PC-9 (cell line): ENCODE results near the gene GAPDH. TPM values are rescaled to one million over a fixed set of nuclear protein-coding genes. Genes with fewer than 3 reads are reported as not detected.

Experiments used
- BruUV-seq: library from RNA; stranded (reverse); fragments of 400-500 nt; replicated peaks from 2 replicates; lab custom pipeline; 2021; lab: Mats Ljungman, UMichigan
- CTCF ChIA-PET: fragments of 300-600 bp; sonication (Branson Sonifier 250); formaldehyde crosslinking; loops from one replicate; lab custom pipeline; 2022; ENCODE audit warnings: antibody characterized with exemption; lab: Charles Lee
- POLR2A ChIA-PET: fragments of 300-600 bp; sonication (Branson Sonifier 250); formaldehyde crosslinking; loops from one replicate; lab custom pipeline; 2022; ENCODE audit warnings: antibody characterized with exemption; ENCODE audit not compliant: unreplicated experiment; lab: Charles Lee
- DNase-seq, 2 experiments: peaks; one replicate each; pipeline versions ENCODE4 v3.0.0 to v3.0.0-alpha.2; 2015 to 2022; ENCODE audit warnings: mixed read lengths in 1 of 2
- H2AFZ ChIP-seq: fragments of 200-600 bp; sonication (generic); 2 replicates; pipeline ENCODE4 v1.8.1; 2017; ENCODE audit warnings: antibody characterized with exemption
- H3F3A ChIP-seq: fragments of 200-600 bp; sonication (generic); 2 replicates; pipeline ENCODE4 v1.8.1; 2017; ENCODE audit warnings: antibody characterized with exemption, mild to moderate bottlenecking, low read depth; ENCODE audit not compliant: insufficient read depth
- H3K27ac ChIP-seq: fragments of 200-600 bp; sonication (generic); 2 replicates; pipeline ENCODE4 v1.6.1; 2016; ENCODE audit warnings: mixed run types
- H3K27me3 ChIP-seq: fragments of 200-600 bp; sonication (generic); 2 replicates; pipeline ENCODE4 v1.6.1; 2016; ENCODE audit warnings: low read depth, mixed run types; ENCODE audit not compliant: insufficient read depth
- H3K36me3 ChIP-seq: fragments of 200-600 bp; sonication (generic); 2 replicates; pipeline ENCODE4 v1.6.1; 2016; ENCODE audit warnings: low read depth, mixed run types
- H3K4me1 ChIP-seq: fragments of 200-600 bp; sonication (generic); replicated peaks from 2 replicates; pipeline ENCODE4 v1.6.1; 2016; ENCODE audit warnings: mixed run types; ENCODE audit not compliant: insufficient read depth
- H3K4me2 ChIP-seq: fragments of 200-600 bp; sonication (generic); 2 replicates; pipeline ENCODE4 v1.6.1; 2017; ENCODE audit warnings: mixed run types
- H3K4me3 ChIP-seq: fragments of 200-600 bp; sonication (generic); 2 replicates; pipeline ENCODE4 v1.6.1; 2016; ENCODE audit warnings: mixed run types
- H3K79me2 ChIP-seq: fragments of 200-600 bp; sonication (generic); 2 replicates; pipeline ENCODE4 v1.6.1; 2017; ENCODE audit warnings: low read depth, mixed run types
- H3K9me2 ChIP-seq: fragments of 200-600 bp; sonication (generic); 2 replicates; pipeline ENCODE4 v1.8.1; 2017; ENCODE audit warnings: mild to moderate bottlenecking; ENCODE audit not compliant: insufficient read depth
- H3K9me3 ChIP-seq: fragments of 200-600 bp; sonication (generic); 2 replicates; pipeline ENCODE4 v1.8.1; 2016; ENCODE audit warnings: low read depth; ENCODE audit not compliant: insufficient read depth
- H4K20me1 ChIP-seq: fragments of 200-600 bp; sonication (generic); 2 replicates; pipeline ENCODE4 v1.8.1; 2017; ENCODE audit not compliant: insufficient read depth
- EZH2 ChIP-seq: fragments of 200-600 bp; sonication (generic); IDR thresholded peaks from 2 replicates; pipeline ENCODE4 v1.8.0; 2017; ENCODE audit warnings: antibody characterized with exemption, low read depth
- intact Hi-C: fragments of 100-400 bp; cut with micrococcal nuclease; formaldehyde crosslinking; loops from one replicate; pipeline ENCODE4 v1.10.0; 2022; ENCODE audit not compliant: unreplicated experiment
- total RNA-seq: library from RNA; stranded (reverse); gene quantifications from 2 replicates; pipeline ENCODE4 v1.2.3, GENCODE V29; 2021
- TF ChIP-seq, protein P1 (sequence below): fragments of 200-600 bp; sonication (generic); conservative IDR thresholded peaks from 2 replicates; pipeline ENCODE4 v1.6.1; 2017; ENCODE audit warnings: mixed run types, antibody characterized with exemption, mild to moderate bottlenecking, moderate library complexity

The GAPDH gene
- total RNA-seq, 1 experiment from 2014 or later, result 8,169 TPM

GRCh38 chr12:6530576-6531260, 3.6 kb upstream of the GAPDH start:
- Histone ChIP-seq H4K20me1 (peaks cover 10% of the 10 kb centered on the region), H3K4me2 (peak overlapping the region; percentile 10; the same call in 1 of the 2 replicates), H3K27ac (peak overlapping the region; percentile 83), H3K27me3 (no peaks in the 10 kb centered on the region), H3K79me2 (peaks cover 47% of the 10 kb centered on the region), H3K36me3 (peaks cover 42% of the 10 kb centered on the region), H3K9me2 (no peaks in the 10 kb centered on the region), H3F3A (peaks cover 89% of the 10 kb centered on the region), H3K4me3 (no peak overlapping the region), H2AFZ (no peak overlapping the region), H3K9me3 (no peaks in the 10 kb centered on the region), H3K4me1 (peaks cover 55% of the 10 kb centered on the region)
- BruUV-seq, result no TSS peak
- intact Hi-C loops, result loop anchor here (10.0 kb wide), 3 partner anchors 316 to 546 kb away; no protein-coding TSS in a partner anchor
- ChIA-PET POLR2A (no interaction called here), CTCF (no interaction called here)
- DNase-seq, result no peak
- TF ChIP-seq, protein P1, sequence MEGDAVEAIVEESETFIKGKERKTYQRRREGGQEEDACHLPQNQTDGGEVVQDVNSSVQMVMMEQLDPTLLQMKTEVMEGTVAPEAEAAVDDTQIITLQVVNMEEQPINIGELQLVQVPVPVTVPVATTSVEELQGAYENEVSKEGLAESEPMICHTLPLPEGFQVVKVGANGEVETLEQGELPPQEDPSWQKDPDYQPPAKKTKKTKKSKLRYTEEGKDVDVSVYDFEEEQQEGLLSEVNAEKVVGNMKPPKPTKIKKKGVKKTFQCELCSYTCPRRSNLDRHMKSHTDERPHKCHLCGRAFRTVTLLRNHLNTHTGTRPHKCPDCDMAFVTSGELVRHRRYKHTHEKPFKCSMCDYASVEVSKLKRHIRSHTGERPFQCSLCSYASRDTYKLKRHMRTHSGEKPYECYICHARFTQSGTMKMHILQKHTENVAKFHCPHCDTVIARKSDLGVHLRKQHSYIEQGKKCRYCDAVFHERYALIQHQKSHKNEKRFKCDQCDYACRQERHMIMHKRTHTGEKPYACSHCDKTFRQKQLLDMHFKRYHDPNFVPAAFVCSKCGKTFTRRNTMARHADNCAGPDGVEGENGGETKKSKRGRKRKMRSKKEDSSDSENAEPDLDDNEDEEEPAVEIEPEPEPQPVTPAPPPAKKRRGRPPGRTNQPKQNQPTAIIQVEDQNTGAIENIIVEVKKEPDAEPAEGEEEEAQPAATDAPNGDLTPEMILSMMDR, result no peak
- no peak for TF ChIP-seq EZH2

- H3K27ac ChIP-seq, result peak overlapping the region; percentile 83
- H3K36me3 ChIP-seq, result peaks cover 50% of the 10 kb centered on the region
- TF ChIP-seq EZH2, result no peak
- TF ChIP-seq, protein P1, result no peak; the same call in 1 of the 2 replicates
- POLR2A ChIA-PET, result interaction anchor here (0.5 to 1.6 kb wide), 26 partner anchors 9 to 576 kb away, joined by 3 to 18 read pairs (median 4); partner anchors contain the start of genes LTBR, MRPL51, PTMS and VAMP1
- TSS peak; percentile 49 for BruUV-seq
- H3K4me3 ChIP-seq, result peak overlapping the region; percentile 97
- no peaks in the 10 kb centered on the region for H3K27me3 ChIP-seq
- peaks cover 69% of the 10 kb centered on the region for H3K4me1 ChIP-seq
- intact Hi-C loops, result loop anchor here (1.0 to 10.0 kb wide), 7 partner anchors 8 to 547 kb away; partner anchors contain the start of gene MRPL51
- peaks cover 26% of the 10 kb centered on the region for H4K20me1 ChIP-seq
- CTCF ChIA-PET, result interaction anchor here (0.5 to 1.0 kb wide), 8 partner anchors 22 to 544 kb away, joined by 3 to 7 read pairs (median 3); partner anchors contain the start of gene SCNN1A
- H2AFZ ChIP-seq, result no peak overlapping the region
- no peaks in the 10 kb centered on the region for H3K9me3 ChIP-seq
- H3K79me2 ChIP-seq, result peaks cover 63% of the 10 kb centered on the region
- peak; percentile 96 to 98 for DNase-seq
- H3F3A ChIP-seq, result peaks cover 92% of the 10 kb centered on the region
- no peaks in the 10 kb centered on the region for H3K9me2 ChIP-seq
- peak overlapping the region; percentile 96 for H3K4me2 ChIP-seq
These were observed 2.0 kb upstream of the GAPDH start for GRCh38 chr12:6532051-6532926.
